Measurements from ENCODE around the gene ANGEL2. TPM values are rescaled to one million over a fixed set of nuclear protein-coding genes. Genes with fewer than 3 reads are reported as not detected.

Gene ANGEL2
- total RNA-seq, 2 donors from 2014 or later, result 55.8 to 60.4 TPM

GRCh38 chr1:212952641-212952976, 63.1 kb downstream of the ANGEL2 start:
- Histone ChIP-seq H3K9ac (ENCODE audit: extremely low read depth, low read length, poor library complexity, severe bottlenecking) (no peak overlapping the region), H3K27ac (ENCODE audit: low read depth, low read length) (no peak overlapping the region), H3K4me1 (ENCODE audit: control insufficient read depth, insufficient read depth, low read length) (no peaks in the 10 kb centered on the region), H3K9me3 (ENCODE audit: control insufficient read depth, low read length) (no peaks in the 10 kb centered on the region), H3K4me3 (ENCODE audit: low read length) (peak overlapping the region; percentile 72), H3K27me3 (ENCODE audit: control insufficient read depth, insufficient read depth, low read length, poor library complexity, severe bottlenecking) (peaks cover 14% of the 10 kb centered on the region), H3K36me3 (ENCODE audit: control insufficient read depth, insufficient read depth, low read length) (peaks cover 3% of the 10 kb centered on the region)
- peaks cover 3% of the 10 kb centered on the region for H3K4me1 Mint-ChIP-seq
- H3K36me3 Mint-ChIP-seq (ENCODE audit: low read depth), result peaks cover 11% of the 10 kb centered on the region
- H3K27me3 Mint-ChIP-seq (ENCODE audit: insufficient read depth), result peaks cover 19% of the 10 kb centered on the region
- 78 to 82% methylated on average over 8 of the region's 8 CpGs for WGBS, 2 experiments (ENCODE audit: insufficient coverage in 1 of 2, insufficient read length in 1 of 2)
- no peak overlapping the region for H3K27ac Mint-ChIP-seq
- TF ChIP-seq CTCF (conservative IDR thresholded peaks at IDR 0.05), result no peak
- DNase-seq, result no peak
- H3K9me3 Mint-ChIP-seq, result peaks cover 7% of the 10 kb centered on the region
- H3K4me3 Mint-ChIP-seq, result peak overlapping the region; percentile 77

GRCh38 chr1:212951947-212952640, 63.6 kb downstream of the ANGEL2 start:
- peaks cover 14% of the 10 kb centered on the region for H3K27me3 ChIP-seq (ENCODE audit: control insufficient read depth, insufficient read depth, low read length, poor library complexity, severe bottlenecking)
- no peak overlapping the region for H3K27ac Mint-ChIP-seq
- 0 to 51% methylated on average over 1 to 3 of the region's 4 CpGs for WGBS, 2 experiments (ENCODE audit: insufficient coverage in 1 of 2, insufficient read length in 1 of 2)
- TF ChIP-seq CTCF (conservative IDR thresholded peaks at IDR 0.05), result no peak
- no peak for DNase-seq
- H3K4me3 ChIP-seq (ENCODE audit: low read length), result peak overlapping the region; percentile 72
- peaks cover 19% of the 10 kb centered on the region for H3K27me3 Mint-ChIP-seq (ENCODE audit: insufficient read depth)
- no peak overlapping the region for H3K9ac ChIP-seq (ENCODE audit: extremely low read depth, low read length, poor library complexity, severe bottlenecking)
- H3K4me1 Mint-ChIP-seq, result peaks cover 3% of the 10 kb centered on the region
- H3K27ac ChIP-seq (ENCODE audit: low read depth, low read length), result no peak overlapping the region
- no peaks in the 10 kb centered on the region for H3K36me3 ChIP-seq (ENCODE audit: control insufficient read depth, insufficient read depth, low read length)
- H3K4me1 ChIP-seq (ENCODE audit: control insufficient read depth, insufficient read depth, low read length), result no peaks in the 10 kb centered on the region
- no peaks in the 10 kb centered on the region for H3K9me3 ChIP-seq (ENCODE audit: control insufficient read depth, low read length)
- H3K36me3 Mint-ChIP-seq (ENCODE audit: low read depth), result peaks cover 10% of the 10 kb centered on the region
- H3K9me3 Mint-ChIP-seq, result peaks cover 7% of the 10 kb centered on the region
- H3K4me3 Mint-ChIP-seq, result peak overlapping the region; percentile 77

GRCh38 chr1:212951126-212951946, 64.3 kb downstream of the ANGEL2 start:
- Histone ChIP-seq H3K9ac (ENCODE audit: extremely low read depth, low read length, poor library complexity, severe bottlenecking) (peak overlapping the region; percentile 47), H3K27me3 (ENCODE audit: control insufficient read depth, insufficient read depth, low read length, poor library complexity, severe bottlenecking) (peaks cover 14% of the 10 kb centered on the region), H3K27ac (ENCODE audit: low read depth, low read length) (no peak overlapping the region), H3K4me3 (ENCODE audit: low read length) (peak overlapping the region; percentile 83), H3K9me3 (ENCODE audit: control insufficient read depth, low read length) (no peaks in the 10 kb centered on the region), H3K36me3 (ENCODE audit: control insufficient read depth, insufficient read depth, low read length) (no peaks in the 10 kb centered on the region), H3K4me1 (ENCODE audit: control insufficient read depth, insufficient read depth, low read length) (no peaks in the 10 kb centered on the region)
- peak overlapping the region; percentile 77 for H3K4me3 Mint-ChIP-seq
- no peak for DNase-seq
- whole genome bisulfite sequencing, 2 experiments (ENCODE audit: insufficient coverage in 1 of 2, insufficient read length in 1 of 2), result 3% methylated on average over 10 to 72 of the region's 72 CpGs
- H3K9me3 Mint-ChIP-seq, result peaks cover 7% of the 10 kb centered on the region
- peaks cover 5% of the 10 kb centered on the region for H3K36me3 Mint-ChIP-seq (ENCODE audit: low read depth)
- H3K27ac Mint-ChIP-seq, result peak overlapping the region; percentile 40
- no peak for TF ChIP-seq CTCF (conservative IDR thresholded peaks at IDR 0.05)
- H3K27me3 Mint-ChIP-seq (ENCODE audit: insufficient read depth), result peaks cover 19% of the 10 kb centered on the region
- H3K4me1 Mint-ChIP-seq, result peaks cover 3% of the 10 kb centered on the region

All from endodermal cell (in vitro differentiated cells).